HG02943 (cell line): Measurements from ENCODE around the gene NDUFA6.
"Not testable (repeated sequence)": the region's sequence is repeated elsewhere in the genome, so short reads cannot be mapped to it uniquely, and the experiment has no call there.

ENCODE experiments used
- ATAC-seq: cut with Tn5 transposase; IDR thresholded peaks from one replicate; pipeline ENCODE4 v1.9.1; 2021; ENCODE audit warnings: mild to moderate bottlenecking, low read depth, moderate library complexity; ENCODE audit not compliant: unreplicated experiment

Gene NDUFA6

GRCh38 chr22:42114721-42115120 lies 24.1 kb upstream of the NDUFA6 start:
- ATAC-seq = no peak

GRCh38 chr22:42112793-42113192 lies 22.2 kb upstream of the NDUFA6 start:
- not testable (repeated sequence) for ATAC-seq

- ATAC-seq = no peak
These were observed 21.2 kb upstream of the NDUFA6 start for GRCh38 chr22:42111798-42112197.

GRCh38 chr22:42108848-42109247 lies 18.3 kb upstream of the NDUFA6 start:
- ATAC-seq = no peak

GRCh38 chr22:42104332-42104860 lies 13.8 kb upstream of the NDUFA6 start:
- not testable (repeated sequence) for ATAC-seq

GRCh38 chr22:42101199-42101598 lies 10.6 kb upstream of the NDUFA6 start:
- ATAC-seq = no peak

- ATAC-seq = no peak
These were observed 847 bp upstream of the NDUFA6 start for GRCh38 chr22:42091455-42091782.

GRCh38 chr22:42086051-42086450 lies 4.5 kb downstream of the NDUFA6 start:
- ATAC-seq = no peak

GRCh38 chr22:42084874-42085273 lies 5.7 kb downstream of the NDUFA6 start:
- ATAC-seq = no peak

- no peak for ATAC-seq
These were observed 7.5 kb downstream of the NDUFA6 start for GRCh38 chr22:42083119-42083518.

- ATAC-seq = no peak
These were observed 10.3 kb downstream of the NDUFA6 start for GRCh38 chr22:42080287-42080686.

GRCh38 chr22:42079319-42080251 lies 11.0 kb downstream of the NDUFA6 start, which contains the start of gene SMDT1:
TSS of gene SMDT1 (plus strand) at chr22:42079700. CDS start at chr22:42079769, 69 bp downstream.
- ATAC-seq = peak; percentile 86

GRCh38 chr22:42078469-42079318 lies 11.9 kb downstream of the NDUFA6 start:
- peak; percentile 1 for ATAC-seq

- no peak for ATAC-seq
These were observed 13.0 kb downstream of the NDUFA6 start for GRCh38 chr22:42077486-42078125.

- no peak for ATAC-seq
These were observed 13.6 kb downstream of the NDUFA6 start for GRCh38 chr22:42076764-42077485.

GRCh38 chr22:42074846-42075676 lies 15.5 kb downstream of the NDUFA6 start:
- no peak for ATAC-seq

- ATAC-seq = no peak
These were observed 16.3 kb downstream of the NDUFA6 start, which contains the start of gene PHETA2 for GRCh38 chr22:42074132-42074811. TSS of gene PHETA2 (plus strand) at chr22:42074248. CDS start at chr22:42077294, 3,046 bp downstream.

GRCh38 chr22:42073621-42074041 lies 16.9 kb downstream of the NDUFA6 start:
- no peak for ATAC-seq
